PFSK-1 (cell line): ENCODE results near the gene RPL23.

Experiments
- FOXP2 ChIP-seq: optimal IDR thresholded peaks from 2 replicates; pipeline ENCODE3; 2011; ENCODE audit warnings: borderline replicate concordance, control low read depth, inconsistent platforms; ENCODE audit not compliant: insufficient read depth; ENCODE audit errors: extremely low read length, extremely low read depth
- TAF1 ChIP-seq: IDR thresholded peaks from 2 replicates; pipeline ENCODE4 v1.6.1; 2012; ENCODE audit warnings: low read length, control low read depth, borderline replicate concordance; ENCODE audit not compliant: insufficient read depth

DNA sequence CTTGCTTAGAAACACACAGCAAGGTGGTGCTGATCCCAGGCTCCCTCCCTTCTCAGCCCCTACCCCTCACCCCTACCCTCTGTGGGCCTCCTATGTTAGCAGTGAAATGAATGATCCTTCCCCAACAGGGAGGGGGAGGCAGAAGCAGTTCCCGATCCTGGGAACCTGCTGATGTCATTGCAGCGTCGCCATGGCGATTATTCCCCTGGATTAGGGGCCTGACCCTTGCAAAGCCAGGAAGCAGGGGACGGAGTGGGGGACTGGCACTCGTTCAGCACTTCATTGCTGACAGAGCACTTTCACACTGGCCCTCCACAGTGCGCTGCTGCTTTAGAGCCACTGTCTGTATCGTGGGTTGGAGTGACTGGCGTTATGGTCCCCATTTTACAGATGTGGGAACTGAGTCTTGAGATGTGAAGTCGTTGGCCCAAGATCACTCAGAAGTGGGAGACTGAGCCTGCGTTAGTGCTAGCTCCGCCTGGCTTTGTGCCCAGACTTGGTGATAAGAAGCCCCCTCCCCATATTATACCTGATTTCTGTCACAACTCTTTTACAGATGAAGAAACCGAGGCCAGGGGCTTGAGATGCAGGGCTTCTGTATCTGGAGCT, 42.9 kb upstream of the RPL23 start:
- TF ChIP-seq TAF1 (no peak), FOXP2 (no peak)
